MV-4-11 (cell line): Measurements from ENCODE around the gene GPAT3.
A peak's percentile ranks its signal among the peaks of the same experiment; 100 is the strongest.

Experiments used
- DNase-seq: peaks from one replicate; lab custom pipeline; 2025; lab: John Stamatoyannopoulos, UW

GPAT3 gene

GRCh38 chr4:83644677-83645659, 109.1 kb downstream of the GPAT3 start:
- peak; percentile 45 for DNase-seq

DNA sequence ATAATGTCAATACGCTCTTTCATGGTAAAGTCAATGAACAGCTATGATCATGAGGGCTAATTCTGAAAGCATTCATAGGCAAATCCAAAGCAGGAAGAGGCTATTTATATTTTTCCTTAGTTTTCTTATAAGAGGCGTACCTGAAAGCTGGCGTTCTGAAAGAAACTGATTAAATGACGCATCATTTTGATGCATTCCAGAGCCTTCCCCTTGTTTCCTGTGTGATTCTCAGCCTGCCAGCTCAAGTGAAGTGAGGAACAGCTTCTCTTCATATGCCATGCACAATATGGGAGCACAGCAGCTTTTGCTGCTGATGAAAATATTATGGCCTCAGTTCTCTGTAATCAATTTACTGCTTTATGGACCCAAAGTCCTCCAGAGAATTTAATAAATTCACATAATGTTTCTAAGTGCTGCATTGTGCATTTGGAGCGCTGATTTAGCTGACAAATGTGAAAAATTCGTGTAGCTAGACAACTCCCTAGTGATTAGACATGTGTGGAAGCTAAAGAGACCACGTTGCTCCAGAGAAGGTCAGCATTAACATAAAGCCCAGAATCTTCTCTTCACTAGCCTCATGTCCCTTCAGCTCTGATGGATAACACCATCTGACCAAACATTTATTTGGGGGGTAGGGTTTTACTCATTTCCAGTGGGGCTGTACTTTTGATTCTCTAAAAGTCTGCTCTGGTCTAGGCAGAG, 110.8 kb downstream of the GPAT3 start:
- no peak for DNase-seq

- no peak for DNase-seq
Observed at GRCh38 chr4:83651846-83652245, 115.9 kb downstream of the GPAT3 start.
